ENCODE results near the gene DNAJB1. TPM values are rescaled to one million over a fixed set of nuclear protein-coding genes. Genes with fewer than 3 reads are reported as not detected.
A peak's percentile ranks its signal among the peaks of the same experiment; 100 is the strongest.

Gene DNAJB1
- total RNA-seq, 1 experiment from 2014 or later: 54.5 TPM

DNA sequence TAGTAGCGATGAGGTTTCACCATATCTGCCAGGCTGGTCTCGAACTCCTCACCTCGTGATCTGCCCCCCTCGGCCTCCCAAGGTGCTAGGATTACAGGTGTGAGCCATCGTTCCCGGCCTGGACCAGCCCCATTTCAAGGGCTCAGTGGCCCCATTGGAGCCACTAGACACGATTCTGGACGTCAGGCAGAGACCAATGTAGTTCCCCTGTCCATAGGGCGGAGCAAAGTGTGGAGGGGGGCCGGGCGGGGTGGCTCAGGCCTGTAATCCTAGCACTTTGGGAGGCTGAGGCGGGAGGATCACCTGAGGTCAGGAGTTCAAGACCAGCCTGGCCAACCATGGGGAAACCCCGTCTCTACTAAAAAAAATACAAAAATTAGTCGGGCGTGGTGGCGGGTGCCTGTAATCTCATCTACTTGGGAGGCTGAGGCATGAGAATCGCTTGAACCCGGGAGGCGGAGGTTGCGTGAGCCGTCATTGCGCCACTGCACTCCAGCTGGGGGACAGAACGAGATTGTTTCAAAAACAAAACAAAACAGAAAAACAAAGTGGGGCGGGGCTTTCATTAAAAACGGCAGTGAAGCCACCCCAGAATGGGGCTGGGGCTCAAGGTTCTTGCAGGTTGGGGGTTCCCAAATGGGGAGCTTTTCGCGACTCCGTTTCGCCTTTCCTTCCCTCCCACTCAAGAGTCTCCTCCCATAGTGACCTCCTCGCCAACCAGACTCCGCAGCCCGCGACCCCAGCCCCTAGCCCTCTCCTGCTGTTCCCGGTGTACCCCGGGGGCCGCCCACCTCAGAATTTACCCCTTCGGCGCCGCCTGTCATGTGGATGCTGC lies 10.4 kb upstream of the DNAJB1 start:
- ChIA-PET CTCF (interaction anchor here (1.0 to 1.2 kb wide), 3 partner anchors 23 to 48 kb away, joined by 3 to 5 read pairs (median 4); no protein-coding TSS in a partner anchor), POLR2A (interaction anchor here (1.4 kb wide), 1 partner anchor 10 kb away, joined by 4 read pairs; the partner anchor contains the start of gene DNAJB1)
- no peak for DNase-seq (ENCODE audit: low spot score)
- peaks cover 4% of the 10 kb centered on the region; the same call in 1 of the 2 replicates for H3K36me3 Mint-ChIP-seq
- no peaks in the 10 kb centered on the region for H3K9me3 Mint-ChIP-seq
- no peak for ATAC-seq
- TF ChIP-seq GTF2I (CRISPR knock-in tag; conservative IDR thresholded peaks at IDR 0.05): 0 out of 2 replicates have a peak, but pooled peaks have one; percentile 41
- TF ChIP-seq, protein P1, sequence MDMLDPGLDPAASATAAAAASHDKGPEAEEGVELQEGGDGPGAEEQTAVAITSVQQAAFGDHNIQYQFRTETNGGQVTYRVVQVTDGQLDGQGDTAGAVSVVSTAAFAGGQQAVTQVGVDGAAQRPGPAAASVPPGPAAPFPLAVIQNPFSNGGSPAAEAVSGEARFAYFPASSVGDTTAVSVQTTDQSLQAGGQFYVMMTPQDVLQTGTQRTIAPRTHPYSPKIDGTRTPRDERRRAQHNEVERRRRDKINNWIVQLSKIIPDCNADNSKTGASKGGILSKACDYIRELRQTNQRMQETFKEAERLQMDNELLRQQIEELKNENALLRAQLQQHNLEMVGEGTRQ (CRISPR knock-in tag; IDR thresholded peaks at IDR 0.05): peak; percentile 47; the same call in 1 of the 2 replicates
- TF ChIP-seq GABPB1 (CRISPR knock-in tag; IDR thresholded peaks at IDR 0.05): no peak
- no peaks in the 10 kb centered on the region for H3K27me3 Mint-ChIP-seq (ENCODE audit: low read depth)
- H3K27ac Mint-ChIP-seq: peak overlapping the region; percentile 80; the same call in 1 of the 2 replicates
- H3K4me1 Mint-ChIP-seq: peaks cover 12% of the 10 kb centered on the region
- H3K4me3 Mint-ChIP-seq: peak overlapping the region; percentile 90

DNA sequence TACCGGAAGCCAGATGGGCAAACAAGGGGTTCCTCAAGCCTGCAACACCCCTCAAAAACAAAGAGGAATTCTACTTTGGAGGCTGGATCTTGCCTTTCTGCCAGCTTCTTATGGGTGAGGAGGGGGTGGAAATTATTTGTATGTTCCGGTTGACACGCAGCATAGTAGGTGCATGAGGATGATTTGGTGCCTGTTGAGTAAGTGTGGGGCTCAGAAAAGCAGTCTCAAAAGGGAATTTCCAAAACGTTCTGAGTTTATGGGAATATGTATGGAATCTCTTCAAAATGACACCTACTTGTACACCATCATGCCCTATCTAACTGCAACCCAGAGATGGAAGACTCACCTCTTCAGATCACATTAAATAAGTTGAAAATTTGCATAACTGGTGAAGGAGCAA lies 8.2 kb upstream of the DNAJB1 start:
- Mint-ChIP-seq H3K27me3 (ENCODE audit: low read depth) (no peaks in the 10 kb centered on the region), H3K9me3 (no peaks in the 10 kb centered on the region), H3K27ac (no peak overlapping the region), H3K36me3 (no peaks in the 10 kb centered on the region), H3K4me1 (peaks cover 12% of the 10 kb centered on the region), H3K4me3 (no peak overlapping the region)
- ATAC-seq: no peak
- TF ChIP-seq, protein P2, sequence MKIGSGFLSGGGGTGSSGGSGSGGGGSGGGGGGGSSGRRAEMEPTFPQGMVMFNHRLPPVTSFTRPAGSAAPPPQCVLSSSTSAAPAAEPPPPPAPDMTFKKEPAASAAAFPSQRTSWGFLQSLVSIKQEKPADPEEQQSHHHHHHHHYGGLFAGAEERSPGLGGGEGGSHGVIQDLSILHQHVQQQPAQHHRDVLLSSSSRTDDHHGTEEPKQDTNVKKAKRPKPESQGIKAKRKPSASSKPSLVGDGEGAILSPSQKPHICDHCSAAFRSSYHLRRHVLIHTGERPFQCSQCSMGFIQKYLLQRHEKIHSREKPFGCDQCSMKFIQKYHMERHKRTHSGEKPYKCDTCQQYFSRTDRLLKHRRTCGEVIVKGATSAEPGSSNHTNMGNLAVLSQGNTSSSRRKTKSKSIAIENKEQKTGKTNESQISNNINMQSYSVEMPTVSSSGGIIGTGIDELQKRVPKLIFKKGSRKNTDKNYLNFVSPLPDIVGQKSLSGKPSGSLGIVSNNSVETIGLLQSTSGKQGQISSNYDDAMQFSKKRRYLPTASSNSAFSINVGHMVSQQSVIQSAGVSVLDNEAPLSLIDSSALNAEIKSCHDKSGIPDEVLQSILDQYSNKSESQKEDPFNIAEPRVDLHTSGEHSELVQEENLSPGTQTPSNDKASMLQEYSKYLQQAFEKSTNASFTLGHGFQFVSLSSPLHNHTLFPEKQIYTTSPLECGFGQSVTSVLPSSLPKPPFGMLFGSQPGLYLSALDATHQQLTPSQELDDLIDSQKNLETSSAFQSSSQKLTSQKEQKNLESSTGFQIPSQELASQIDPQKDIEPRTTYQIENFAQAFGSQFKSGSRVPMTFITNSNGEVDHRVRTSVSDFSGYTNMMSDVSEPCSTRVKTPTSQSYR (CRISPR knock-in tag; IDR thresholded peaks at IDR 0.05): no peak
- TF ChIP-seq FOXP1 (CRISPR knock-in tag; IDR thresholded peaks at IDR 0.05; ENCODE audit: borderline replicate concordance) (no peak), TCF7 (CRISPR knock-in tag; IDR thresholded peaks at IDR 0.05; ENCODE audit: low read depth) (no peak), GTF2I (CRISPR knock-in tag; conservative IDR thresholded peaks at IDR 0.05) (no peak), ZNF671 (CRISPR knock-in tag; IDR thresholded peaks at IDR 0.05) (no peak), PRRX2 (CRISPR knock-in tag; IDR thresholded peaks at IDR 0.05) (no peak), EMX1 (CRISPR knock-in tag; IDR thresholded peaks at IDR 0.05) (no peak)
- TF ChIP-seq, protein P3, sequence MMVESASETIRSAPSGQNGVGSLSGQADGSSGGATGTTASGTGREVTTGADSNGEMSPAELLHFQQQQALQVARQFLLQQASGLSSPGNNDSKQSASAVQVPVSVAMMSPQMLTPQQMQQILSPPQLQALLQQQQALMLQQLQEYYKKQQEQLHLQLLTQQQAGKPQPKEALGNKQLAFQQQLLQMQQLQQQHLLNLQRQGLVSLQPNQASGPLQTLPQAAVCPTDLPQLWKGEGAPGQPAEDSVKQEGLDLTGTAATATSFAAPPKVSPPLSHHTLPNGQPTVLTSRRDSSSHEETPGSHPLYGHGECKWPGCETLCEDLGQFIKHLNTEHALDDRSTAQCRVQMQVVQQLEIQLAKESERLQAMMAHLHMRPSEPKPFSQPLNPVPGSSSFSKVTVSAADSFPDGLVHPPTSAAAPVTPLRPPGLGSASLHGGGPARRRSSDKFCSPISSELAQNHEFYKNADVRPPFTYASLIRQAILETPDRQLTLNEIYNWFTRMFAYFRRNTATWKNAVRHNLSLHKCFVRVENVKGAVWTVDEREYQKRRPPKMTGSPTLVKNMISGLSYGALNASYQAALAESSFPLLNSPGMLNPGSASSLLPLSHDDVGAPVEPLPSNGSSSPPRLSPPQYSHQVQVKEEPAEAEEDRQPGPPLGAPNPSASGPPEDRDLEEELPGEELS (CRISPR knock-in tag; IDR thresholded peaks at IDR 0.05): no peak
- TF ChIP-seq, protein P4, sequence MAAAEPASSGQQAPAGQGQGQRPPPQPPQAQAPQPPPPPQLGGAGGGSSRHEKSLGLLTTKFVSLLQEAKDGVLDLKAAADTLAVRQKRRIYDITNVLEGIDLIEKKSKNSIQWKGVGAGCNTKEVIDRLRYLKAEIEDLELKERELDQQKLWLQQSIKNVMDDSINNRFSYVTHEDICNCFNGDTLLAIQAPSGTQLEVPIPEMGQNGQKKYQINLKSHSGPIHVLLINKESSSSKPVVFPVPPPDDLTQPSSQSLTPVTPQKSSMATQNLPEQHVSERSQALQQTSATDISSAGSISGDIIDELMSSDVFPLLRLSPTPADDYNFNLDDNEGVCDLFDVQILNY (CRISPR knock-in tag; IDR thresholded peaks at IDR 0.05): no peak
- TF ChIP-seq, protein P5, sequence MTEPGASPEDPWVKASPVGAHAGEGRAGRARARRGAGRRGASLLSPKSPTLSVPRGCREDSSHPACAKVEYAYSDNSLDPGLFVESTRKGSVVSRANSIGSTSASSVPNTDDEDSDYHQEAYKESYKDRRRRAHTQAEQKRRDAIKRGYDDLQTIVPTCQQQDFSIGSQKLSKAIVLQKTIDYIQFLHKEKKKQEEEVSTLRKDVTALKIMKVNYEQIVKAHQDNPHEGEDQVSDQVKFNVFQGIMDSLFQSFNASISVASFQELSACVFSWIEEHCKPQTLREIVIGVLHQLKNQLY (CRISPR knock-in tag; IDR thresholded peaks at IDR 0.05): no peak
- TF ChIP-seq, protein P6, sequence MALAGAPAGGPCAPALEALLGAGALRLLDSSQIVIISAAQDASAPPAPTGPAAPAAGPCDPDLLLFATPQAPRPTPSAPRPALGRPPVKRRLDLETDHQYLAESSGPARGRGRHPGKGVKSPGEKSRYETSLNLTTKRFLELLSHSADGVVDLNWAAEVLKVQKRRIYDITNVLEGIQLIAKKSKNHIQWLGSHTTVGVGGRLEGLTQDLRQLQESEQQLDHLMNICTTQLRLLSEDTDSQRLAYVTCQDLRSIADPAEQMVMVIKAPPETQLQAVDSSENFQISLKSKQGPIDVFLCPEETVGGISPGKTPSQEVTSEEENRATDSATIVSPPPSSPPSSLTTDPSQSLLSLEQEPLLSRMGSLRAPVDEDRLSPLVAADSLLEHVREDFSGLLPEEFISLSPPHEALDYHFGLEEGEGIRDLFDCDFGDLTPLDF (CRISPR knock-in tag; IDR thresholded peaks at IDR 0.05): no peak
- TF ChIP-seq, protein P7, sequence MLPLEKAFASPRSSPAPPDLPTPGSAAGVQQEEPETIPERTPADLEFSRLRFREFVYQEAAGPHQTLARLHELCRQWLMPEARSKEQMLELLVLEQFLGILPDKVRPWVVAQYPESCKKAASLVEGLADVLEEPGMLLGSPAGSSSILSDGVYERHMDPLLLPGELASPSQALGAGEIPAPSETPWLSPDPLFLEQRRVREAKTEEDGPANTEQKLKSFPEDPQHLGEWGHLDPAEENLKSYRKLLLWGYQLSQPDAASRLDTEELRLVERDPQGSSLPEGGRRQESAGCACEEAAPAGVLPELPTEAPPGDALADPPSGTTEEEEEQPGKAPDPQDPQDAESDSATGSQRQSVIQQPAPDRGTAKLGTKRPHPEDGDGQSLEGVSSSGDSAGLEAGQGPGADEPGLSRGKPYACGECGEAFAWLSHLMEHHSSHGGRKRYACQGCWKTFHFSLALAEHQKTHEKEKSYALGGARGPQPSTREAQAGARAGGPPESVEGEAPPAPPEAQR (CRISPR knock-in tag; IDR thresholded peaks at IDR 0.05): no peak
- no peak for DNase-seq (ENCODE audit: low spot score)
- POLR2A ChIA-PET: no interaction called here
- CTCF ChIA-PET: interaction anchor here (1.0 to 1.6 kb wide), 4 partner anchors 21 to 54 kb away, joined by 4 to 9 read pairs (median 4); no protein-coding TSS in a partner anchor

All from WTC11 (cell line).